HG03571 (cell line): ENCODE measurements around the gene PFKL.

Experiments
- ATAC-seq: cut with Tn5 transposase; IDR thresholded peaks from one replicate; pipeline ENCODE4 v1.9.1; 2021; ENCODE audit not compliant: unreplicated experiment

The PFKL gene

GRCh38 chr21:44310628-44311507 is 11.0 kb downstream of the PFKL start:
- ATAC-seq, result no peak

DNA sequence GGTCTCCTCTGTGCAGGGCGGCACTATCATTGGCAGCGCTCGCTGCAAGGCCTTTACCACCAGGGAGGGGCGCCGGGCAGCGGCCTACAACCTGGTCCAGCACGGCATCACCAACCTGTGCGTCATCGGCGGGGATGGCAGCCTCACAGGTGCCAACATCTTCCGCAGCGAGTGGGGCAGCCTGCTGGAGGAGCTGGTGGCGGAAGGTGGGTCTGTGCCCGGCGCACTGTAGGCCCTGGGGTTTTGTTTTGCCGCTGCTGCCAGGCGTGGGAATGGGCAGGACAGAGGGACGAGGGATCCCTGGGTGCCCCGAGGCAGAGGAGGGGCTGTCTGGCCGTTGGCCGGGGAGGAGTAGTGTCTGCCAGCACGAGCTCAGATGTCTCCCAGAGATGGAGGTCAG is 12.2 kb downstream of the PFKL start:
- no peak for ATAC-seq

DNA sequence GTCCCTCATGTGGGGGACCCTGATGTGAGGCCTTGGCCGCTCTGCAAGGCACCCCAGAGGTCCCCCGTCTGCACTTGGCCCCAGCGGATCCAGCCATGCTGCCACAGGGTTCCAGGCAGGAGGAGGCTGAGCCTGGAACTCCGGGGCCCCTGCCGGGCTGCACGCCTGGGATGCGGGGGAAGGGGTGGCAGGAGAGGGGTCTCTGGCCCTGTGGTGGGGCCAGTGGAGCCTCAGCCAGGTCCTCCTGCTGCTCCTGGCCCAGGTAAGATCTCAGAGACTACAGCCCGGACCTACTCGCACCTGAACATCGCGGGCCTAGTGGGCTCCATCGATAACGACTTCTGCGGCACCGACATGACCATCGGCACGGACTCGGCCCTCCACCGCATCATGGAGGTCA is 12.9 kb downstream of the PFKL start:
- no peak for ATAC-seq

DNA sequence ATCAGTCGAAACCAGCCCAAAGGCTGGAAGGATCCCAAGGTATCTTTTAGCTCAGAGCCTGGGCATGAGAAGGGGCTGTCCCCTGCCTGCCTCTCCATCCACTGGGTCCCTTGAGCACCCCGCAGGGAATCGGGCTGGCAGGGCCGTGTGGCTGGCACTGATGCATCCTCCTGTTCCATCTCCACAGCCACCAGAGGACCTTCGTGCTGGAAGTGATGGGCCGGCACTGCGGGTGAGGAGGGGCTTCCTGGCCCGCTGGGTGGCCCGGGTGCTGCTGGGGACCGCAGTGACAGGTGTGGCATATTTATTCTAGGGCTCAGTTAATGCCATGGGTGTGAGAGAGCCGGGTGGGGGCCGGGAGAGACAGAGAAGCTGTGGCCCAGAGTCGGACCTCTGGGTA is 13.6 kb downstream of the PFKL start:
- ATAC-seq, result no peak

GRCh38 chr21:44314128-44314527 is 14.3 kb downstream of the PFKL start:
- no peak for ATAC-seq

- ATAC-seq, result no peak
Measured at GRCh38 chr21:44314561-44314960, 14.7 kb downstream of the PFKL start.

GRCh38 chr21:44315691-44316203 is 15.9 kb downstream of the PFKL start:
- no peak for ATAC-seq

- ATAC-seq, result no peak
Measured at GRCh38 chr21:44316277-44316900, 16.5 kb downstream of the PFKL start.

GRCh38 chr21:44317241-44317782 is 17.5 kb downstream of the PFKL start:
- ATAC-seq, result no peak

DNA sequence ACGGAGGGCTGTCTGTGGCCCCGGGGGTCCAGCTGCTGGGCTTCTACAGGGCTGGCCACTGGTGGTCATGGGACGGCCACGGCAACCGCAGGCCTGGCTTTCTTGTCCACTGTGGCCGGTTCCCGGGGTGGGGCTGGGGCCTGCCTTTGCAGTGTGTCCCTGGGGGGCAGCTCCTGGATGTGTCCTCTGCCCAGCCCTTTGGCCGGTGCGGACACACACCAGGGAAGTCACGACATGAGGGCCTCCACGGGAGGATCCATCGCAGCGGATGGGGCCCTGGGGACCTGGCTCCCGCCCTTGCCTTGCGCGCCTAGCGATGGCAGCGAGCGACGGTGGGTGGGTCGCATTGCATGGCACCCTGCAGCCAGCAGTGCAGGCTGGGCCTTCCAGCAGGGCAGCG is 18.0 kb downstream of the PFKL start:
- no peak for ATAC-seq

GRCh38 chr21:44318489-44319285 is 18.8 kb downstream of the PFKL start:
- ATAC-seq, result no peak

DNA sequence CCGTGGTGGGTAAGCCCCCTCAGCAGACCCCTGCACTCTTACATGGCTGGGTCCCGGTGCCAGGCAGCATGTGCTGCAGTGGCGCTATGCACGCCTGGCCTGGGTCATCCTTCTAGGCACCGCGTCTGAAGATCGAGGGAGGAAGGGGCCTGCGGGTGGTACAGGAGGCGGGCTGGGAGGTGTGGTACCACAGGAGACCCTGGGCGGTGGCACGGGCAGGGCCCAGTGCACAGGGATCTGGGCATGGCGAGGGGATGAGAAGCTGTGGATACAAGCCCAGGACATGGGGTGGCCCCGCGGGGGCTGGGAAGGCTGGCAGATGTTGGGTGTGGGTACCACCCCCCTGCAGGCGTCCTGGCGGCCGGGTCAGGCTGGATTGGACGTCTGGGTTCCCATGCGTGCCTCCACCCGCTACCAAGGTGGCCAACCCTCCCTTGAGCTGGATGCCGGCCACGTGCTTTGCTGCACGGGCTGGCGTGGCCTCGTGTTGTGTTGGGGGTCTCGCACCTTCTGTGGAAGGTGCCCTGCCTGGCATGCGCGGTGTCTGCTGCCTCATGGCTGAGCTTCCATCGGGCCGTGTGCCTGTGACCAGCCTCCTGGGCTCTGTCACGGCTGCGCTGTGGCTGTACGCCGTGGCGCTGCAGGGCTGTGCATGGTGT is 19.7 kb downstream of the PFKL start:
- ATAC-seq, result no peak

DNA sequence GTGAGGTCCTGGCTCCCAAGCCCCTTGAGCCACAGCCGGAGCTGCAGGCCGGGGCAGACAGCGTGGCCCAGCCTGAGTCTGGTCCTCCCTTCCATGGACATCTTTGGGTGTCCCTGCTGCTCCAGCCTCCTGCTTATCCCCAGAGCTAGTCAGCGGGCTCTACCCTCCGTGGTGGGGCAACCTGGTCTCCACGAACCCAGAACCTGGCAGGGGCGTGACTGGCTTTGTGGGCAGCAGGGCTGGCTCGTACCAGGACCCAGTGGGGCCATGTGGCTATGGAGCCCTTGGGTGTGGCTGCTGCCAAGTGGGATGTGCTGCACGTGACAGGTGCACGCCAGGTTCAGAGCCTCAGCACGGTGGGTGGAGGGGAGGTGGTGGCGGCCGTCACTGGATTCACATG is 21.0 kb downstream of the PFKL start:
- ATAC-seq, result no peak

- ATAC-seq, result no peak
Measured at GRCh38 chr21:44321846-44322450, 22.1 kb downstream of the PFKL start.

DNA sequence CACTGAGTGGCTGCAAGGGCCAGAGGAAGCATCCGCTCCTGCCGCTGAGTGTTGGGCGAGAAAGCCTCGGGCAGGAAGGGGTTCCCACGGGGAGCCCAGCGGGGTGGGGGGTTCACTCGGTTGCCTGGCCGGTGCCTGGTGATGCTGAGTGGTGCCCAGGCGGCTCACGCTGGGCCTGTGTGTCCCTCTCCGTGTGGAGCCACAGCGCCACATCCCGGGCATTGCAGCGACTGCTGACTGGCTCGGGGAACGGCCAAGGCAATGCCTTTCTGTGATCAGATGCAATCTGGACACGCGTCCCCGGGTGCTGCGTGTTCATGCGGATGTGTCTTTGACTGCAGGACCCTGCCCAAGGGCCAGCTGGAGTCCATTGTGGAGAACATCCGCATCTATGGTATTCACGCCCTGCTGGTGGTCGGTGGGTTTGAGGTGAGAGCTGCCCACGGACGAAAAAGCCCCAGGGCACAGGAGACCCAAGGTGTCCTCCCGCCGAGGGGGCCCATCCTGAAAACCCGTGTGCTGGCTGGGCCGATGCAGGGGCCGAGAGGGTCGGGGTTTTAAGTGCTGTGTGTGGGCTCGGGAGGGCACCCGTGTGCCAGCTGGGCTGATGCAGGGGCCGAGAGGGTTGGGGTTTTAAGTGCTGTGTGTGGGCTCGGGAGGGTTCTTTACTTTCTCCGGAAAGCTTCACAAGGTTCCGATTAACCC is 22.9 kb downstream of the PFKL start:
- no peak for ATAC-seq

- no peak for ATAC-seq
Measured at GRCh38 chr21:44323591-44323990, 23.7 kb downstream of the PFKL start.

DNA sequence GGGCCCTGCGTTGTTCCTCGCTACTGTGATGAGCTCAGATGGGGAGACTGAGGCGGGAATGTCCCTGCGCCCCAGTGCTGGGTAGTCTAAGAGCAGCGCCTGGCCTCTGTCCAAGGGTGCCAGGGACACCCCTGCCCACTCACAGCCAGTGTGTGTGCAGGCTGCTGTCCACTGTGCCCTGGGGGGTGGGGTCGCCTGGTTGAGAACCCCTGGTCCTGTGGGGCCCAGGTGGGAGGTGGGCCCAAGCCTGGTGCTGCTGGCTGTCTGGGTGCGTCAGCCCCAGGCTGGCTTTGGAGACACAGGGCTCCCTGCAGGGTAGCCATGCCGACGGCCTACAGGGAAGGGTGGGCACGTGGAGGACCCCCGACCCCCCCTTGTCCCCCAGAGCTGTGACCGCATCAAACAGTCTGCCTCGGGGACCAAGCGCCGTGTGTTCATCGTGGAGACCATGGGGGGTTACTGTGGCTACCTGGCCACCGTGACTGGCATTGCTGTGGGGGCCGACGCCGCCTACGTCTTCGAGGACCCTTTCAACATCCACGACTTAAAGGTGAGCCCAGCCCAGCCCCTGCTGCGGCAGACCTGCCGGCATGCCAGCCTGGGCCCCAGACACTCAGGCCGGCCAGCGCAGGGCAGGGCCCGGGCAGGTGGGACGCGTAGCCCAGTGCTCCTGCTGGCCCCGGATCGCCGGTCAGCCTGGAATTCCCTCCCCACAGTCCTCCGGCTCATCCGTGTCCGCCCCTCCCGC is 24.4 kb downstream of the PFKL start:
- no peak for ATAC-seq

- no peak for ATAC-seq
Measured at GRCh38 chr21:44324854-44325107, 24.9 kb downstream of the PFKL start.
